Naive thymus-derived CD4-positive, alpha-beta T cell (primary cell): ENCODE results near the gene C5orf63. TPM values are rescaled to one million over a fixed set of nuclear protein-coding genes. Genes with fewer than 3 reads are reported as not detected.
"Not testable (repeated sequence)": the region's sequence is repeated elsewhere in the genome, so short reads cannot be mapped to it uniquely, and the experiment has no call there.

Experiments used
- ATAC-seq: fragments of 150-1000 bp; cut with Tn5 transposase; 2 replicates; pipeline ENCODE4 v1.10.0; 2021; ENCODE audit warnings: mild to moderate bottlenecking, moderate library complexity
- CTCF ChIA-PET: fragments of 350-600 bp; sonication (Branson Sonifier 250); formaldehyde crosslinking; loops from one replicate; lab custom pipeline; 2021; ENCODE audit warnings: antibody characterized with exemption; lab: Charles Lee
- POLR2A ChIA-PET: fragments of 350-600 bp; sonication (Branson Sonifier 250); formaldehyde crosslinking; loops from one replicate; lab custom pipeline; 2021; ENCODE audit warnings: antibody characterized with exemption, inconsistent platforms; lab: Charles Lee
- DNase-seq, 9 donors: peaks; one replicate each; pipeline versions ENCODE4 v3.0.0 to v3.0.0-alpha.2; 2020 to 2022; ENCODE audit warnings: mixed read lengths in 1 of 9
- H3K27ac ChIP-seq: one replicate; pipeline ENCODE4 v1.7.0; 2013; ENCODE audit warnings: mild to moderate bottlenecking, low read depth, low read length, moderate library complexity
- H3K27me3 ChIP-seq, 2 donors: one replicate each; pipeline ENCODE4 v1.7.0; 2013; ENCODE audit warnings: low read length in 2 of 2, mild to moderate bottlenecking in 2 of 2, moderate library complexity in 2 of 2; ENCODE audit not compliant: control insufficient read depth in 2 of 2, insufficient read depth in 2 of 2
- H3K36me3 ChIP-seq, 3 experiments: 1 replicate in 2 of 3; 2 replicates in 1 of 3; pipeline ENCODE4 v1.7.0; 2013; ENCODE audit warnings: low read length in 3 of 3, mild to moderate bottlenecking in 3 of 3, moderate library complexity in 1 of 3; ENCODE audit not compliant: insufficient read depth in 3 of 3, control insufficient read depth in 2 of 3
- H3K4me1 ChIP-seq, 2 donors: one replicate each; pipeline ENCODE4 v1.7.0; 2013; ENCODE audit warnings: low read length in 2 of 2, mild to moderate bottlenecking in 2 of 2, moderate library complexity in 1 of 2; ENCODE audit not compliant: control insufficient read depth in 2 of 2, insufficient read depth in 2 of 2
- H3K4me3 ChIP-seq: 2 replicates; pipeline ENCODE4 v1.7.0; 2013; ENCODE audit warnings: mild to moderate bottlenecking, low read length
- H3K9me3 ChIP-seq, 3 experiments: 1 replicate in 2 of 3; 2 replicates in 1 of 3; pipeline ENCODE4 v1.7.0; 2013; ENCODE audit warnings: low read length in 3 of 3; ENCODE audit not compliant: control insufficient read depth in 2 of 3
- H3K27ac Mint-ChIP-seq, 9 donors: one replicate each; pipeline ENCODE4 v1.8.0; 2020 to 2022; ENCODE audit warnings: mixed read lengths in 9 of 9, mild to moderate bottlenecking in 8 of 9, moderate library complexity in 5 of 9, inconsistent platforms in 2 of 9
- H3K27me3 Mint-ChIP-seq, 5 donors: one replicate each; pipeline ENCODE4 v1.8.0; 2021 to 2022; ENCODE audit warnings: mixed read lengths in 5 of 5, mild to moderate bottlenecking in 1 of 5
- H3K36me3 Mint-ChIP-seq, 5 donors: one replicate each; pipeline ENCODE4 v1.8.0; 2020 to 2022; ENCODE audit warnings: mixed read lengths in 5 of 5, mild to moderate bottlenecking in 3 of 5, inconsistent platforms in 1 of 5
- H3K4me1 Mint-ChIP-seq, 7 donors: one replicate each; pipeline ENCODE4 v1.8.0; 2020 to 2022; ENCODE audit warnings: mixed read lengths in 7 of 7, mild to moderate bottlenecking in 3 of 7, inconsistent platforms in 1 of 7
- H3K4me3 Mint-ChIP-seq, 10 donors: one replicate each; pipeline ENCODE4 v1.8.0; 2020 to 2022; ENCODE audit warnings: mild to moderate bottlenecking in 10 of 10, mixed read lengths in 10 of 10, moderate library complexity in 6 of 10, inconsistent platforms in 2 of 10
- H3K9me3 Mint-ChIP-seq, 11 donors: one replicate each; pipeline ENCODE4 v1.8.0; 2020 to 2022; ENCODE audit warnings: mixed read lengths in 11 of 11, mild to moderate bottlenecking in 4 of 11, inconsistent platforms in 1 of 11, moderate library complexity in 1 of 11
- intact Hi-C, 2 donors: fragments of 100-400 bp; cut with micrococcal nuclease; formaldehyde crosslinking; loops; one replicate each; pipeline ENCODE4 v1.15.1; 2023
- polyA plus RNA-seq, 2 donors: library from polyadenylated mRNA; unstranded; fragments of 300-500 nt; fragmentation: Illumina TruSeq; gene quantifications; one replicate each; pipeline ENCODE4 v1.2.3, GENCODE V29; 2021
- total RNA-seq, 6 experiments: library from RNA in 5 of 6; stranded (reverse) in 5 of 6; gene quantifications; 1 replicate in 5 of 6; 2 replicates in 1 of 6; pipeline ENCODE4 v1.2.3 and lab custom pipeline; 2021 to 2026

Gene C5orf63
- total and polyA plus RNA-seq, 7 experiments from 2014 or later: 4.3 to 20.7 (median 11.7) TPM

GRCh38 chr5:127010362-127010761 lies 62.9 kb downstream of the C5orf63 start:
- Mint-ChIP-seq H3K27ac (no peak overlapping the region), H3K4me1 (peaks cover 5 to 47% (median 37%) of the 10 kb centered on the region in 7 donors), H3K36me3 (no peaks in the 10 kb centered on the region), H3K27me3 (no peaks in the 10 kb centered on the region), H3K4me3 (no peak overlapping the region), H3K9me3 (no peaks in the 10 kb centered on the region)
- intact Hi-C loops: no loop called here
- Histone ChIP-seq H3K9me3 (no peaks in the 10 kb centered on the region), H3K4me1 (peaks cover 0 to 18% of the 10 kb centered on the region in 2 donors), H3K36me3 (no peaks in the 10 kb centered on the region), H3K27me3 (no peaks in the 10 kb centered on the region), H3K27ac (no peak overlapping the region), H3K4me3 (no peak overlapping the region)
- ATAC-seq: no peak
- POLR2A ChIA-PET: no interaction called here
- no peak for DNase-seq
- CTCF ChIA-PET: interaction anchor here (1.2 kb wide), 1 partner anchor 34 kb away, joined by 4 read pairs; no protein-coding TSS in a partner anchor

DNA sequence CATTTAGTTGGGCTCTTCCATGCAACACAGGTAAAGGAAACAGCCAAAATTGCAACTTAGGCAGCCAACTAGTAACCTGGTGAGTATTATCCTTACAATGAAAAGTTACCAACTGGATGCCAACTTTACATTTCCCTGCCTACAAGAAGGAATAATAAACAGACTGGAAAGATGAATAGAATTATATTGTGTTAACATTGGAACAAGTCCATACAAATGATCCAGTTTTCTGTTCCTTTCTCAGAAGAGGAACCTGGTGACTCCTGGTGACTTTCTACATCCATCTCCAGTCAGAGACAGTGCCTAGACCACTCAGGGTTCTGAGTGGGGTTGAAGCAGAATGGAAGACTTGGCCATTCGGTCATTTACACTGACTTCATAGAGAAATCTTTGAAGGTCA lies 63.5 kb downstream of the C5orf63 start:
- no peaks in the 10 kb centered on the region for H3K9me3 Mint-ChIP-seq
- CTCF ChIA-PET: no interaction called here
- H3K27me3 Mint-ChIP-seq: no peaks in the 10 kb centered on the region
- Histone ChIP-seq H3K9me3 (no peaks in the 10 kb centered on the region), H3K27ac (no peak overlapping the region), H3K36me3 (no peaks in the 10 kb centered on the region), H3K4me1 (peaks cover 0 to 18% of the 10 kb centered on the region in 2 donors), H3K27me3 (no peaks in the 10 kb centered on the region), H3K4me3 (no peak overlapping the region)
- ATAC-seq: no peak
- peaks cover 5 to 43% (median 33%) of the 10 kb centered on the region in 7 donors for H3K4me1 Mint-ChIP-seq
- H3K4me3 Mint-ChIP-seq: no peak overlapping the region
- intact Hi-C loops: loop anchor here in 1 of 2 donors (5.0 kb wide), 1 partner anchor 37 kb away; no protein-coding TSS in a partner anchor
- H3K27ac Mint-ChIP-seq: no peak overlapping the region
- H3K36me3 Mint-ChIP-seq: no peaks in the 10 kb centered on the region
- POLR2A ChIA-PET: no interaction called here
- DNase-seq: no peak

- intact Hi-C loops: loop anchor here in 1 of 2 donors (5.0 kb wide), 1 partner anchor 36 kb away; no protein-coding TSS in a partner anchor
- Mint-ChIP-seq H3K4me1 (peaks cover 0 to 41% (median 22%) of the 10 kb centered on the region in 7 donors), H3K9me3 (no peaks in the 10 kb centered on the region), H3K27me3 (no peaks in the 10 kb centered on the region), H3K36me3 (no peaks in the 10 kb centered on the region), H3K27ac (peak overlapping the region in 1 of 9 donors; percentile 46), H3K4me3 (no peak overlapping the region)
- Histone ChIP-seq H3K36me3 (no peaks in the 10 kb centered on the region), H3K4me1 (peaks cover 0 to 16% of the 10 kb centered on the region in 2 donors), H3K27me3 (no peaks in the 10 kb centered on the region), H3K9me3 (no peaks in the 10 kb centered on the region), H3K4me3 (no peak overlapping the region), H3K27ac (no peak overlapping the region)
- ATAC-seq (no peak), DNase-seq (no peak)
- ChIA-PET CTCF (interaction anchor here (0.6 to 1.0 kb wide), 2 partner anchors 9 to 44 kb away, joined by 3 read pairs; no protein-coding TSS in a partner anchor), POLR2A (interaction anchor here (0.7 to 1.4 kb wide), 2 partner anchors 10 to 94 kb away, joined by 3 to 4 read pairs; no protein-coding TSS in a partner anchor)
Measured at GRCh38 chr5:127008300-127008975, 64.9 kb downstream of the C5orf63 start.

- H3K4me1 Mint-ChIP-seq: peaks cover 3 to 36% (median 17%) of the 10 kb centered on the region in 7 donors
- no peaks in the 10 kb centered on the region for H3K27me3 Mint-ChIP-seq
- DNase-seq (no peak), ATAC-seq (no peak)
- H3K4me1 ChIP-seq: peaks cover 0 to 8% of the 10 kb centered on the region in 2 donors
- intact Hi-C loops: loop anchor here in 1 of 2 donors (5.0 kb wide), 1 partner anchor 35 kb away; no protein-coding TSS in a partner anchor
- no peaks in the 10 kb centered on the region for H3K9me3 Mint-ChIP-seq
- H3K4me3 ChIP-seq: no peak overlapping the region
- H3K27ac Mint-ChIP-seq: no peak overlapping the region
- CTCF ChIA-PET: no interaction called here
- H3K9me3 ChIP-seq: no peaks in the 10 kb centered on the region
- no peak overlapping the region for H3K4me3 Mint-ChIP-seq
- H3K36me3 ChIP-seq: no peaks in the 10 kb centered on the region
- peaks cover 0 to 3% (median 0%) of the 10 kb centered on the region in 5 donors for H3K36me3 Mint-ChIP-seq
- POLR2A ChIA-PET: interaction anchor here (0.5 to 1.4 kb wide), 4 partner anchors 9 to 308 kb away, joined by 3 to 4 read pairs (median 4); no protein-coding TSS in a partner anchor
- no peaks in the 10 kb centered on the region for H3K27me3 ChIP-seq
- no peak overlapping the region for H3K27ac ChIP-seq
Measured at GRCh38 chr5:127007522-127007921, 65.8 kb downstream of the C5orf63 start.

GRCh38 chr5:127006744-127007143 lies 66.6 kb downstream of the C5orf63 start:
- Histone ChIP-seq H3K36me3 (no peaks in the 10 kb centered on the region), H3K27me3 (no peaks in the 10 kb centered on the region), H3K27ac (no peak overlapping the region), H3K4me1 (peaks cover 0 to under 1% of the 10 kb centered on the region in 2 donors), H3K9me3 (no peaks in the 10 kb centered on the region), H3K4me3 (no peak overlapping the region)
- Mint-ChIP-seq H3K36me3 (peaks cover 0 to 6% (median 3%) of the 10 kb centered on the region in 5 donors), H3K4me1 (peaks cover under 1 to 36% (median 10%) of the 10 kb centered on the region in 7 donors), H3K4me3 (peak overlapping the region in 7 of 10 donors; percentile 8 to 53 (median 25)), H3K9me3 (no peaks in the 10 kb centered on the region), H3K27ac (peak overlapping the region in 2 of 9 donors; percentile 36 to 46), H3K27me3 (no peaks in the 10 kb centered on the region)
- POLR2A ChIA-PET: interaction anchor here (0.7 to 1.4 kb wide), 3 partner anchors 18 to 25 kb away, joined by 3 read pairs; no protein-coding TSS in a partner anchor
- no peak for ATAC-seq
- intact Hi-C loops: loop anchor here in 1 of 2 donors (5.0 kb wide), 1 partner anchor 34 kb away; no protein-coding TSS in a partner anchor
- CTCF ChIA-PET: no interaction called here
- DNase-seq: no peak

GRCh38 chr5:127005282-127005681 lies 68.0 kb downstream of the C5orf63 start:
- CTCF ChIA-PET, H3K9me3 ChIP-seq, H3K4me3 ChIP-seq, H3K27ac ChIP-seq, ATAC-seq, H3K36me3 ChIP-seq, POLR2A ChIA-PET, H3K27ac Mint-ChIP-seq, H3K4me1 ChIP-seq, H3K9me3 Mint-ChIP-seq, H3K27me3 Mint-ChIP-seq, H3K27me3 ChIP-seq, H3K4me3 Mint-ChIP-seq, DNase-seq: not testable (repeated sequence)
- intact Hi-C loops: loop anchor here in 1 of 2 donors (5.0 kb wide), 1 partner anchor 33 kb away; no protein-coding TSS in a partner anchor
- Mint-ChIP-seq H3K4me1 (peaks cover 0 to 30% (median 12%) of the 10 kb centered on the region in 7 donors), H3K36me3 (peaks cover 0 to 11% (median 5%) of the 10 kb centered on the region in 5 donors)
